Muscle layer of colon (tissue), 2 donors: ENCODE measurements around the gene TFR2.

Experiments
- H3K27ac ChIP-seq: one replicate; pipeline ENCODE4 v1.7.0; 2013; ENCODE audit warnings: low read depth, mild to moderate bottlenecking, low read length, moderate library complexity
- H3K27me3 ChIP-seq, 2 donors: one replicate each; pipeline ENCODE4 v1.7.0; 2013; ENCODE audit warnings: low read length in 2 of 2, mild to moderate bottlenecking in 2 of 2; ENCODE audit not compliant: insufficient read depth in 2 of 2, control insufficient read depth in 1 of 2
- H3K36me3 ChIP-seq: one replicate; pipeline ENCODE4 v1.7.0; 2013; ENCODE audit warnings: mild to moderate bottlenecking, low read length; ENCODE audit not compliant: insufficient read depth
- H3K4me1 ChIP-seq: one replicate; pipeline ENCODE4 v1.7.0; 2013; ENCODE audit warnings: mild to moderate bottlenecking, low read length; ENCODE audit not compliant: insufficient read depth
- H3K4me3 ChIP-seq, 2 donors: one replicate each; pipeline ENCODE4 v1.7.0; 2013; ENCODE audit warnings: low read length in 2 of 2, low read depth in 1 of 2, mild to moderate bottlenecking in 1 of 2, moderate library complexity in 1 of 2
- H3K9ac ChIP-seq: one replicate; pipeline ENCODE4 v1.7.0; 2013; ENCODE audit warnings: low read length
- H3K9me3 ChIP-seq: one replicate; pipeline ENCODE4 v1.7.0; 2013; ENCODE audit warnings: mild to moderate bottlenecking, low read length
- donor health status: abdominal sarcoma.
- donor health status: Adenocarcinoma of cecum.

TFR2 gene

DNA sequence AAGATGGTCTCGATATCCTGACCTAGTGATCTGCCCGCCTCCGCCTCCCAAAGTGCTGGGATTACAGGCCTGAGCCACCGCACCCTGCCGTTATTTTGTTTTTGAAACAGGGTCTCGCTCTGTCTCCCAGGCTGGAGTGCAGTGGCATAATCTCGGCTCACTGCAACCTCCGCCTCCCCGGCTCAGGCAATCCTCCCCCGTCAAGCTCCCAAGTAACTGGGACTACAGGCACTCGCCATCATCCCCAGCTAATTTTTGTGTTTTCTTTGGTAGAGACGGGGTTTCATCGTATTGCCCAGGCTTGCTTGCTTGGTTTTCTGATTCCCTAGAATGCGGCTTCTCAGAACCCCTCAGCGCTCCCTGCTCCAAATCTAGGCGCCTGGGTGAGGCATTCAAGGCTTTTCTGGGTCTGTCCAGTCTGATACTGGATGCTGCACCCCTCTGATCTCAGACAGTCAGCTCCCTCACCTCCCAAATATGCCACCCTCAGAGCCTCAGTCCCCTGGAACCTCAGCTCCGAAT lies 1.3 kb downstream of the TFR2 start:
- Histone ChIP-seq H3K4me1 (no peaks in the 10 kb centered on the region), H3K4me3 (no peak overlapping the region), H3K9ac (no peak overlapping the region), H3K9me3 (no peaks in the 10 kb centered on the region), H3K36me3 (no peaks in the 10 kb centered on the region), H3K27me3 (peaks cover 0 to 27% of the 10 kb centered on the region in 2 donors), H3K27ac (no peak overlapping the region)

DNA sequence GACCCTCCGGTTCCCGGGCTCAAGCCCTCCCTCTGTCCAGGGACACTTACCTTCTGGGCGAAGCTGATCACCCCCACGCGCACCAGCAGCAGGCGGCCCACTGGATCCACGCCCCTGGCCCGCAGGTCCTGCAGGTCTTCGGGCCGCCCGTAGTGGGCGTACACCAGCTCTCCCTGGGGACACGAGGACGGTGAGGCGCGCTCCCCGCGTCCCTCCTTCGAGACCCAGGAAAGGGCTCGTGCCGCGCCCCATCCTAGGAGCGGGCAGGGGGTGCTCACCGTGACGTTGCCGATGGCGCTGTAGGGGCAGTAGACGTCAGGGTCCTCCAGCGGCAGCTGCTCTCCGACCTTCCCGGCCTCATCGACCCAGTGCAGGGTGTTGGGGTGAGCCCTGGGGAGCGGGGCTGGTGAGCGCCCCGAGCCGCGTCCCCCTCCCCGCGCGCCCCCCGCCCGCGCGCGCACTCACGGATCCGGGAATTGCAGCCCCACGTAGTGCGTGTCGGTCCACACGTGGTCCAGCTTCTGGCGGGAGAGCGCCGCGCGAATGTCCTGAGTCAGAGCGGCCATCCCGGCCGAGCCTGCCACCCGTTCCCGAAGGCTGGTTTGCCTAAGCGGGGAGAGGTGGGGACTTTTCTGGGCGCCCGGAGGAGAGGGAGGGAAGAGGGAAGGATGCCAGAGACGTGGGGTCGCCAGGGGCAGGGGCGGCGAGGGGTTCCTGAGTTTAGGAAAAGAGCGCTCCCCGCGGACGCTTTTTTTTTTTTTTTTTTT lies 8.2 kb downstream of the TFR2 start:
- Histone ChIP-seq H3K9me3 (no peaks in the 10 kb centered on the region), H3K27ac (no peak overlapping the region), H3K36me3 (no peaks in the 10 kb centered on the region), H3K4me3 (peak overlapping the region; percentile 41 to 42), H3K27me3 (peaks cover 6 to 33% of the 10 kb centered on the region in 2 donors), H3K4me1 (peaks cover 12% of the 10 kb centered on the region), H3K9ac (no peak overlapping the region)

GRCh38 chr7:100630066-100630465 lies 11.3 kb downstream of the TFR2 start:
- Histone ChIP-seq H3K9ac (no peak overlapping the region), H3K9me3 (no peaks in the 10 kb centered on the region), H3K27me3 (peaks cover 6 to 49% of the 10 kb centered on the region in 2 donors), H3K4me1 (peaks cover 12% of the 10 kb centered on the region), H3K27ac (no peak overlapping the region), H3K4me3 (no peak overlapping the region), H3K36me3 (no peaks in the 10 kb centered on the region)

GRCh38 chr7:100629117-100629716 lies 12.1 kb downstream of the TFR2 start:
- peaks cover 6 to 48% of the 10 kb centered on the region in 2 donors for H3K27me3 ChIP-seq
- peaks cover 12% of the 10 kb centered on the region for H3K4me1 ChIP-seq

GRCh38 chr7:100627238-100627549 lies 14.2 kb downstream of the TFR2 start:
- Histone ChIP-seq H3K9me3 (no peaks in the 10 kb centered on the region), H3K27ac (no peak overlapping the region), H3K4me1 (no peaks in the 10 kb centered on the region), H3K27me3 (peaks cover 0 to 28% of the 10 kb centered on the region in 2 donors), H3K9ac (no peak overlapping the region), H3K4me3 (no peak overlapping the region), H3K36me3 (no peaks in the 10 kb centered on the region)

More at GRCh38 chr7:100629117-100629716, 12.1 kb downstream of the TFR2 start:
- no peak overlapping the region for H3K9ac ChIP-seq
- H3K9me3 ChIP-seq: no peaks in the 10 kb centered on the region
- no peak overlapping the region for H3K27ac ChIP-seq
- H3K36me3 ChIP-seq: no peaks in the 10 kb centered on the region
- no peak overlapping the region for H3K4me3 ChIP-seq

GRCh38 chr7:100626530-100627237 lies 14.7 kb downstream of the TFR2 start:
- no peaks in the 10 kb centered on the region for H3K4me1 ChIP-seq
- no peaks in the 10 kb centered on the region for H3K36me3 ChIP-seq
- H3K4me3 ChIP-seq: peak overlapping the region in 1 of 2 donors; percentile 32
- no peaks in the 10 kb centered on the region for H3K9me3 ChIP-seq
- H3K9ac ChIP-seq: no peak overlapping the region
- H3K27me3 ChIP-seq: peaks cover 0 to 23% of the 10 kb centered on the region in 2 donors
- no peak overlapping the region for H3K27ac ChIP-seq

DNA sequence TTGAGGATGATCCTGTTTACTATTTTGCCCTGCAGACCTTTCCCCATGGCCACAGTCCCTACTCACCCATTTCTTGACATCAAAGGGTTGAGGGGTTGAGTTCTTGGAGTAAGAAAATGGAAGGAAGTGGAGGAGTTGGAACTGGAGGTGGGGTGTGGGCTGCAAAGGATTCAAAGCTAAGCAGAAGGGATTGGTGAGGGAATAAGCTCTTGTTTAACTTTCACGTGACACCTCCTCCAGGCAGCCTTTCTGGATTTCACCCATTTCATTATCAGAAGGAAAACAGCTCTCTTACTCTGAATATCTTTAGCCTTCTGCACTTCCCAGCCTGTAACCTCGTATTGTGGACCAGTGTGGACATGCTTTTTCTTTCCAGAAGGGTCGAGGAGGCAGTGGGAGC lies 15.3 kb downstream of the TFR2 start:
- H3K9me3 ChIP-seq: no peaks in the 10 kb centered on the region
- H3K27me3 ChIP-seq: peaks cover 0 to 21% of the 10 kb centered on the region in 2 donors
- H3K4me3 ChIP-seq: peak overlapping the region in 1 of 2 donors; percentile 32
- no peak overlapping the region for H3K27ac ChIP-seq
- no peaks in the 10 kb centered on the region for H3K36me3 ChIP-seq
- H3K4me1 ChIP-seq: no peaks in the 10 kb centered on the region
- H3K9ac ChIP-seq: no peak overlapping the region

DNA sequence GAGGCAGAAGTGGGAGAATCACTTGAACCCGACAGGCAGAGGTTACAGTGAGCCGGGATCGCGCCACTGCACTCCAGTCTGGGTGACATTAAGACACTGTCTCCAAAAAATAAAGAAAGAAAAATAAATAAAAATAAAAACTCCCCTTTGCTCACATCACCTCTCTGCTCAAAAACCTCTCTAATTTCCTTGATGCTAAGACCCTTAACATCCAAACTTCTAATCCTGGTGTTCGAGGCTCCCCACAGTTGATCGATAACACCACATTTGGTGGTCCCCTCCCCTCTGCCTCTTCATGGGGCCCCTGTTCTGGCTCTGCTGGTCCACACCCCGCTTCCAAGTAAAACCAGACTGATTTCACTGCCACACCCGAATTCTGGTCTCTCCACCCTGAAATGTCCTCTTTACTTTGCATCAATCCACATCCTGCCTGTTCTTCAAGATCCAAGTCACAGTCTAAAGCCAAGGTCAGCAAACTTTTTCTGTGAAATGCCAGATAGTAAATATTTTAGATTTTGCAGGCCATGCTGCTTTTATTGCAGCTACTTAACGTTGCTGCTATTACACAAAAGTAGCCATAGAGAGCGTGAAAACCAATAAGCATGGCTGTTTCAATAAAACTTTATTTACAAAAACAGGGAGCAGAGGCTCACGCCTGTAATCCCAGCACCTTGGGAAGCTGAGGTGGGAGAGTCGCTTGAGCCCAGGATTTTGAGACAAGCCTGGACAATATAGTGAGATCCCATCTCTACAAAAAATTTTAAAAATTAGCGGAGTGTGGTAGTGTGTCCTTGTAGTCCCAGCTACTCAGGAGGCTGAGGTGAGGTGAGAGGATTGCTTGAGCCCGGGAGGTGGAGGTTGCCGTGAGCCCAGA lies 17.2 kb downstream of the TFR2 start:
- Histone ChIP-seq H3K4me3 (no peak overlapping the region), H3K4me1 (no peaks in the 10 kb centered on the region), H3K36me3 (no peaks in the 10 kb centered on the region), H3K27me3 (peaks cover 0 to 16% of the 10 kb centered on the region in 2 donors), H3K9me3 (no peaks in the 10 kb centered on the region), H3K9ac (no peak overlapping the region), H3K27ac (no peak overlapping the region)

DNA sequence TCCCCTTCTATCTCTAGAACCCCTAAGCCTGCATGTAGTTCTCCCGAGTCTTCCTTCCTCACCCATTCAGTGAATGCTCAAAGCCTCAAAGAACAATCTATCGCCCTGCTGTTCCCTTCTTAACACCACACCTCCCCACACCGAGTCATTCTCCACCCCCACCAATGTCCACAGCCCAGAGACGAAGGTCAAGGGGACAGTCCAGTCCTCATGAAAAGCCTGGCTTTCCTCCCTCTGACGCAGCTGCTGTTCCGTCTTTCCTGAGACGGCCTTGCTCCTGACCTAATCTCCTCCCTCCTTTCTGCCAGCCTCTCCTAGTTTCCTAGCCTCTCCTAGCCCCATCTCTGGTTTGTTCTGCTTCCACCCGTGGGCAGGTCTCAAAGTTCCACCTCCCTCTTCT lies 19.8 kb downstream of the TFR2 start:
- Histone ChIP-seq H3K4me1 (no peaks in the 10 kb centered on the region), H3K4me3 (no peak overlapping the region), H3K27me3 (peaks cover 0 to 1% of the 10 kb centered on the region in 2 donors), H3K9me3 (no peaks in the 10 kb centered on the region), H3K27ac (no peak overlapping the region), H3K9ac (no peak overlapping the region), H3K36me3 (peaks cover 4% of the 10 kb centered on the region)

GRCh38 chr7:100620804-100621203 lies 20.5 kb downstream of the TFR2 start:
- Histone ChIP-seq H3K36me3 (peaks cover 5% of the 10 kb centered on the region), H3K27ac (no peak overlapping the region), H3K9me3 (no peaks in the 10 kb centered on the region), H3K4me3 (no peak overlapping the region), H3K27me3 (no peaks in the 10 kb centered on the region), H3K4me1 (no peaks in the 10 kb centered on the region), H3K9ac (no peak overlapping the region)

DNA sequence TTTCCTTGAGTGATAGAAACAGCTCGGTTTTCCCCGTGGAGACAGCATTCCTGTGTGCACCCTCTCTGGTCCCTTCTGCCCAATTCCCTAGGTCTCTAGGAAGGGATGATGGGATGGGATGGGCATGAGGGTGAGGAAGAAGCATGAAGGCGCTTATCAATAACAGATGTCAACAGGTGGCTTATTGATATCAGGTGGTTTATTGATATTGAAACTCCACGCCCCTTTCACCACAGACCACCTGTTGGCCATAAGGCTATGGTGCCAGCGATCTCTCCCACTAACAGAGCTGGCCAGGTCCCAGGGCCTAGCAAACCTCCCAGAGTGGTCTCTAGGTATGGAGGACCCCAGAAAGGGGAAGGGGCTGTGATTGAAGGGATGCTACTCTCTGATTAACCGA lies 21.1 kb downstream of the TFR2 start:
- Histone ChIP-seq H3K27me3 (no peaks in the 10 kb centered on the region), H3K9me3 (no peaks in the 10 kb centered on the region), H3K9ac (no peak overlapping the region), H3K4me3 (no peak overlapping the region), H3K36me3 (peaks cover 5% of the 10 kb centered on the region), H3K27ac (no peak overlapping the region), H3K4me1 (no peaks in the 10 kb centered on the region)
